Stomach (tissue), 4 donors: Measurements from ENCODE around the gene MSI2.

Experiments used
- CTCF ChIP-seq, 7 experiments: fragments of 450-650 bp in 4 of 7; fragments of 200-600 bp in 3 of 7; sonication (generic) in 3 of 7; IDR thresholded peaks; one replicate each; pipeline ENCODE4 v1.5.1; 2016 to 2019; ENCODE audit warnings: antibody characterized with exemption in 7 of 7, control low read depth in 2 of 7, mild to moderate bottlenecking in 1 of 7
- POLR2AphosphoS5 ChIP-seq, 3 donors: sonication (generic); formaldehyde crosslinking; IDR thresholded peaks; one replicate each; pipeline ENCODE4 v1.6.1; 2016; ENCODE audit warnings: antibody characterized with exemption in 3 of 3

- TF ChIP-seq CTCF (IDR thresholded peaks at IDR 0.05) (no peak), POLR2AphosphoS5 (IDR thresholded peaks at IDR 0.05) (no peak)
These were observed 10.6 kb downstream of the MSI2 start for GRCh38 chr17:57266902-57267311.
